ENCODE results near the gene GMDS. TPM values are rescaled to one million over a fixed set of nuclear protein-coding genes. Genes with fewer than 3 reads are reported as not detected.

The GMDS gene
- total and polyA plus RNA-seq, 2 of the 13 experiments (the other 11 are each of a cell fraction or from before 2014, with no cell fraction given) = 64.4 to 112 TPM

- POLR2A ChIA-PET = no interaction called here
- Histone ChIP-seq H3K79me2 (ENCODE audit: insufficient read depth, low read length) (no peaks in the 10 kb centered on the region), H2AFZ (ENCODE audit: low read length) (no peak overlapping the region), H3K36me3 (replicated peaks in 1 of 2; ENCODE audit: control insufficient read depth in 1 of 2, insufficient read depth in 2 of 2, low read length in 2 of 2) (peaks cover 5 to 17% of the 10 kb centered on the region in 2 experiments; a peak in 4 of 5 replicates), H3K9me3 (ENCODE audit: low read length) (no peaks in the 10 kb centered on the region), H3K27me3 (ENCODE audit: control insufficient read depth in 1 of 2, insufficient read depth in 2 of 2, low read length in 2 of 2) (no peaks in the 10 kb centered on the region), H3K4me2 (ENCODE audit: low read depth, low read length) (no peak overlapping the region), H3K4me3 (replicated peaks in 1 of 3; ENCODE audit: insufficient read depth in 1 of 3, low read depth in 2 of 3, low read length in 3 of 3) (no peak overlapping the region), H3K27ac (ENCODE audit: extremely low read length, insufficient read depth, low read length) (no peak overlapping the region), H3K9ac (ENCODE audit: insufficient read depth, low read depth, low read length) (no peak overlapping the region), H4K20me1 (ENCODE audit: insufficient read depth, low read length) (no peaks in the 10 kb centered on the region), H3K4me1 (ENCODE audit: insufficient read depth, low read length) (no peaks in the 10 kb centered on the region)
- no peak for FAIRE-seq
- in situ Hi-C loops (cut with HindIII; ENCODE audit: extremely low pct_ligation_motif_present, low pct_unique_long_range_greater_than_20kb) = no loop called here
- intact Hi-C loops (cut with micrococcal nuclease; ENCODE audit: unreplicated experiment) = no loop called here
- no TSS peak for BruUV-seq (replicated peaks)
- CTCF ChIA-PET (ENCODE audit: low intra/inter-chr PET ratio, low total read pairs) = no interaction called here
- no peak for DNase-seq (ENCODE audit: low spot score)
- 93% methylated on average over 2 of the region's 2 CpGs for WGBS (ENCODE audit: low lambda C conversion rate)
- no peak for ATAC-seq
- TF ChIP-seq, protein P1, sequence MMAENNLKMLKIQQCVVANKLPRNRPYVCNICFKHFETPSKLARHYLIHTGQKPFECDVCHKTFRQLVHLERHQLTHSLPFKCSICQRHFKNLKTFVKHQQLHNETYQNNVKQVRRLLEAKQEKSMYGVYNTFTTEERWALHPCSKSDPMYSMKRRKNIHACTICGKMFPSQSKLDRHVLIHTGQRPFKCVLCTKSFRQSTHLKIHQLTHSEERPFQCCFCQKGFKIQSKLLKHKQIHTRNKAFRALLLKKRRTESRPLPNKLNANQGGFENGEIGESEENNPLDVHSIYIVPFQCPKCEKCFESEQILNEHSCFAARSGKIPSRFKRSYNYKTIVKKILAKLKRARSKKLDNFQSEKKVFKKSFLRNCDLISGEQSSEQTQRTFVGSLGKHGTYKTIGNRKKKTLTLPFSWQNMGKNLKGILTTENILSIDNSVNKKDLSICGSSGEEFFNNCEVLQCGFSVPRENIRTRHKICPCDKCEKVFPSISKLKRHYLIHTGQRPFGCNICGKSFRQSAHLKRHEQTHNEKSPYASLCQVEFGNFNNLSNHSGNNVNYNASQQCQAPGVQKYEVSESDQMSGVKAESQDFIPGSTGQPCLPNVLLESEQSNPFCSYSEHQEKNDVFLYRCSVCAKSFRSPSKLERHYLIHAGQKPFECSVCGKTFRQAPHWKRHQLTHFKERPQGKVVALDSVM (CRISPR knock-in tag; IDR thresholded peaks at IDR 0.05) = no peak
- no peak for TF ChIP-seq SATB2 (CRISPR knock-in tag; IDR thresholded peaks at IDR 0.05)
- TF ChIP-seq PATZ1 (CRISPR knock-in tag; IDR thresholded peaks at IDR 0.05) = no peak
- TF ChIP-seq SNAI1 (CRISPR knock-in tag; IDR thresholded peaks at IDR 0.05; ENCODE audit: borderline replicate concordance) = no peak
These were observed 580.2 kb downstream of the GMDS start for GRCh38 chr6:1665214-1665613.

GRCh38 chr6:1664329-1664728 lies 581.1 kb downstream of the GMDS start:
- no TSS peak for BruUV-seq (replicated peaks)
- POLR2A ChIA-PET = no interaction called here
- no peaks in the 10 kb centered on the region for H3K4me1 ChIP-seq (ENCODE audit: insufficient read depth, low read length)
- H3K36me3 ChIP-seq (replicated peaks in 1 of 2; ENCODE audit: control insufficient read depth in 1 of 2, insufficient read depth in 2 of 2, low read length in 2 of 2) = peaks cover 5 to 21% of the 10 kb centered on the region in 2 experiments; a peak in 4 of 5 replicates
- H3K4me3 ChIP-seq (replicated peaks in 1 of 3; ENCODE audit: insufficient read depth in 1 of 3, low read depth in 2 of 3, low read length in 3 of 3) = no peak overlapping the region
- no peak overlapping the region for H3K4me2 ChIP-seq (ENCODE audit: low read depth, low read length)
- CTCF ChIA-PET (ENCODE audit: low intra/inter-chr PET ratio, low total read pairs) = no interaction called here
- H3K9ac ChIP-seq (ENCODE audit: insufficient read depth, low read depth, low read length) = no peak overlapping the region
- intact Hi-C loops (cut with micrococcal nuclease; ENCODE audit: unreplicated experiment) = no loop called here
- DNase-seq (ENCODE audit: low spot score) (no peak), FAIRE-seq (no peak), ATAC-seq (no peak)
- 96% methylated on average over 5 of the region's 6 CpGs for WGBS (ENCODE audit: low lambda C conversion rate)
- in situ Hi-C loops (cut with HindIII; ENCODE audit: extremely low pct_ligation_motif_present, low pct_unique_long_range_greater_than_20kb) = no loop called here
- no peak overlapping the region for H3K27ac ChIP-seq (ENCODE audit: extremely low read length, insufficient read depth, low read length)
- no peak overlapping the region for H2AFZ ChIP-seq (ENCODE audit: low read length)
- H3K9me3 ChIP-seq (ENCODE audit: low read length) = no peaks in the 10 kb centered on the region
- no peaks in the 10 kb centered on the region for H3K79me2 ChIP-seq (ENCODE audit: insufficient read depth, low read length)
- no peaks in the 10 kb centered on the region for H3K27me3 ChIP-seq (ENCODE audit: control insufficient read depth in 1 of 2, insufficient read depth in 2 of 2, low read length in 2 of 2)
- H4K20me1 ChIP-seq (ENCODE audit: insufficient read depth, low read length) = no peaks in the 10 kb centered on the region
- TF ChIP-seq ZNF44 (CRISPR knock-in tag; IDR thresholded peaks at IDR 0.05) (no peak), TCF7 (IDR thresholded peaks at IDR 0.05; ENCODE audit: low read depth) (no peak), TBL1XR1 (IDR thresholded peaks at IDR 0.05; ENCODE audit: borderline replicate concordance, low read length, partially characterized antibody) (no peak), HDAC2 (CRISPR knock-in tag; IDR thresholded peaks at IDR 0.05) (no peak), TERF1 (CRISPR knock-in tag; IDR thresholded peaks at IDR 0.05) (no peak), SP140L (CRISPR knock-in tag; IDR thresholded peaks at IDR 0.05; ENCODE audit: borderline replicate concordance) (no peak), SALL1 (CRISPR knock-in tag; IDR thresholded peaks at IDR 0.05) (no peak), NFRKB (IDR thresholded peaks at IDR 0.05) (no peak), ZNF761 (CRISPR knock-in tag; conservative IDR thresholded peaks at IDR 0.05) (no peak)
- TF ChIP-seq, protein P2, sequence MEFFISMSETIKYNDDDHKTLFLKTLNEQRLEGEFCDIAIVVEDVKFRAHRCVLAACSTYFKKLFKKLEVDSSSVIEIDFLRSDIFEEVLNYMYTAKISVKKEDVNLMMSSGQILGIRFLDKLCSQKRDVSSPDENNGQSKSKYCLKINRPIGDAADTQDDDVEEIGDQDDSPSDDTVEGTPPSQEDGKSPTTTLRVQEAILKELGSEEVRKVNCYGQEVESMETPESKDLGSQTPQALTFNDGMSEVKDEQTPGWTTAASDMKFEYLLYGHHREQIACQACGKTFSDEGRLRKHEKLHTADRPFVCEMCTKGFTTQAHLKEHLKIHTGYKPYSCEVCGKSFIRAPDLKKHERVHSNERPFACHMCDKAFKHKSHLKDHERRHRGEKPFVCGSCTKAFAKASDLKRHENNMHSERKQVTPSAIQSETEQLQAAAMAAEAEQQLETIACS (CRISPR knock-in tag; IDR thresholded peaks at IDR 0.05) = no peak
